ENCODE results near the gene MRFAP1L1. TPM values are rescaled to one million over a fixed set of nuclear protein-coding genes. Genes with fewer than 3 reads are reported as not detected.

The MRFAP1L1 gene
- total and polyA plus RNA-seq, 9 of the 15 experiments (the other 6 are each of a cell fraction or from before 2014, with no cell fraction given): 37.6 to 111 (median 83.8) TPM

DNA sequence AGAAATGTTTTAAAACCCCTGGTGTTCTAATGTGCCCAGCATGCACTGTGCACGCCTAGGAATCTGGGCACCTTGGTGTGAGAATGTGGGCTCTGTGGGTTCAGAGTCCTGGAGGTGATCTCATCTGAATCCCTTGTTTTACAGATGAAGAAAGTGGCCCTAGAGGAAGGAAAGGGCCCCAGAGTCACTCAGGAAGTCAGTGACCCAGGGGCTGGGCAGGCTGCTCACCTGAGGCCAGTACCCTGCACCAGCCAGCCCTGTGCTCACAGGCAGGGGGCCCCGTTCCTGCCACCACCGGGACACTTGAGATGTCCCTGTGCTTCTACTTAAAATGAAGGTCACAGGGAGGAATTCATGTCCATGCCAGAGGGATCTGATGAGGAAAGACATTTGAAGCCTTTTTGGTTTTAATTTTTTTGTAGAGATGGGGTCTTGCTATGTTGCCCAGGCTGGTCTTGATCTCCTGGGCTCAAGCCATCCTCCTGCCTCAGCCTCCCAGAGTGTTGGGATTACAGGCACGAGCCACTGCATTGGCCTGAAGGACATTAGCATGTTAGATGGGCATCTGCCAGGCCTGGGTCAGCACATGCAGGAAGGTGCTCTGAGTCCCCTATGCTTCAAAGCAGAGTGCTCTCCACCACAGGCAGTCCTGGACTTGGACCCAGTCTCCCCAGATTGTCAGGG, 23.4 kb downstream of the MRFAP1L1 start:
- H3K9me3 ChIP-seq (replicated peaks; ENCODE audit: control insufficient read depth, insufficient read depth, low read depth, low read length): no peaks in the 10 kb centered on the region
- no peak overlapping the region for H3K4me2 ChIP-seq (ENCODE audit: insufficient read depth, low read length)
- no peaks in the 10 kb centered on the region for H3K79me2 ChIP-seq (ENCODE audit: control insufficient read depth, insufficient read depth, low read length)
- in situ Hi-C loops (cut with MboI): no loop called here
- FAIRE-seq (no peak), ATAC-seq (no peak), DNase-seq (ENCODE audit: extremely low read depth in 1 of 4, low spot score in 3 of 4) (no peak)
- H3K4me3 ChIP-seq: no peak overlapping the region
- no peak overlapping the region for H2AFZ ChIP-seq (ENCODE audit: low read depth, low read length)
- peak; percentile 93 for TF ChIP-seq ZNF121 (CRISPR knock-in tag; conservative IDR thresholded peaks at IDR 0.05)
- no peak for TF ChIP-seq MYC (IDR thresholded peaks at IDR 0.05; ENCODE audit: low read depth, low read length)
- TF ChIP-seq MYC (CRISPR knock-in tag; IDR thresholded peaks at IDR 0.05; ENCODE audit: borderline replicate concordance, low read depth): no peak
- no peaks in the 10 kb centered on the region for H3K9me1 ChIP-seq (ENCODE audit: control insufficient read depth, insufficient read depth, low read length)
- intact Hi-C loops (cut with micrococcal nuclease): no loop called here
- no peaks in the 10 kb centered on the region for H3K27me3 ChIP-seq (ENCODE audit: control insufficient read depth in 2 of 2, insufficient read depth in 2 of 2, low read length in 2 of 2)
- no peaks in the 10 kb centered on the region for H4K20me1 ChIP-seq (replicated peaks; ENCODE audit: control insufficient read depth, insufficient read depth, low read length)
- ChIA-PET CTCF (ENCODE audit: low intra/inter-chr PET ratio) (no interaction called here), POLR2A (interaction anchor here (0.6 to 4.8 kb wide), 2 partner anchors 10 to 322 kb away, joined by 3 to 25 read pairs; no protein-coding TSS in a partner anchor)
- whole genome bisulfite sequencing (ENCODE audit: insufficient coverage, low coverage, missing lambda C conversion rate): 28% methylated on average over 4 of the region's 4 CpGs
- H3K36me3 ChIP-seq (ENCODE audit: control insufficient read depth, insufficient read depth, low read length): no peaks in the 10 kb centered on the region
- no TSS peak for BruUV-seq (replicated peaks)
- H3K9ac ChIP-seq (ENCODE audit: insufficient read depth in 1 of 2, low read depth in 2 of 2, low read length in 2 of 2): no peak overlapping the region
- peaks cover 22 to 36% of the 10 kb centered on the region in 2 experiments for H3K4me1 ChIP-seq (replicated peaks in 1 of 2; ENCODE audit: control insufficient read depth in 2 of 2, insufficient read depth in 2 of 2, low read length in 2 of 2)
- H3K27ac ChIP-seq (ENCODE audit: extremely low read depth, low read depth, low read length): no peak overlapping the region

DNA sequence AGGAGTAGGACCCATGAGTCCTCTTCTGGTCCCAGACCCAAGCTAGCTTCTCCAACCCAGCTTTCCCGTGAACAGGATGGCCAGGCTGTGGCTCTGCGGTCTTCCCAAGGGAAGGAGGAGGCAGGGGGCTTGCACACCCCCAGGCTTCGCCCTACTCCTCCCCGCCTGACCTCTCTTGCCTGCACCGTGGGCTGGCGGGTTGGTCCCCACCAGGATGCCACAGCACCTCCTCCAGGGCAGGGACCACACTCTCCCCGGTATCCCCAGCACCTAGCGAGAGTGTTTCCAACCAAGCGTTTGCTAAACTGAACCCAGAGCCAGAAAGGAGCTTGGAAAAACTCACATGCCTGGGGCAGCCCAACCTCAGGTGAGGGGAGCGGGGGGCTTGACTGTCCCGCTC, 25.0 kb downstream of the MRFAP1L1 start:
- Histone ChIP-seq H3K27ac (ENCODE audit: extremely low read depth, low read depth, low read length) (no peak overlapping the region), H3K4me2 (ENCODE audit: insufficient read depth, low read length) (no peak overlapping the region), H2AFZ (ENCODE audit: low read depth, low read length) (no peak overlapping the region), H3K79me2 (ENCODE audit: control insufficient read depth, insufficient read depth, low read length) (no peaks in the 10 kb centered on the region; the same call in 2 of the 3 replicates), H3K9me1 (ENCODE audit: control insufficient read depth, insufficient read depth, low read length) (no peaks in the 10 kb centered on the region), H3K4me1 (replicated peaks in 1 of 2; ENCODE audit: control insufficient read depth in 2 of 2, insufficient read depth in 2 of 2, low read length in 2 of 2) (peaks cover 19 to 38% of the 10 kb centered on the region in 2 experiments), H3K4me3 (no peak overlapping the region), H3K9me3 (replicated peaks; ENCODE audit: control insufficient read depth, insufficient read depth, low read depth, low read length) (no peaks in the 10 kb centered on the region), H4K20me1 (replicated peaks; ENCODE audit: control insufficient read depth, insufficient read depth, low read length) (no peaks in the 10 kb centered on the region; the same call in 1 of the 2 replicates), H3K27me3 (ENCODE audit: control insufficient read depth in 2 of 2, insufficient read depth in 2 of 2, low read length in 2 of 2) (no peaks in the 10 kb centered on the region), H3K9ac (ENCODE audit: insufficient read depth in 1 of 2, low read depth in 2 of 2, low read length in 2 of 2) (no peak overlapping the region; a peak in 1 of 4 replicates), H3K36me3 (ENCODE audit: control insufficient read depth, insufficient read depth, low read length) (no peaks in the 10 kb centered on the region)
- ChIA-PET POLR2A (interaction anchor here (0.6 to 3.3 kb wide), 5 partner anchors 9 to 373 kb away, joined by 3 to 38 read pairs (median 3); partner anchors contain the start of gene S100P), CTCF (ENCODE audit: low intra/inter-chr PET ratio) (no interaction called here)
- in situ Hi-C loops (cut with MboI) (no loop called here), intact Hi-C loops (cut with micrococcal nuclease) (loop anchor here (5.0 kb wide), 1 partner anchor 112 kb away; no protein-coding TSS in a partner anchor)
- no TSS peak for BruUV-seq (replicated peaks)
- FAIRE-seq (no peak), ATAC-seq (no peak), DNase-seq (ENCODE audit: extremely low read depth in 1 of 4, low spot score in 3 of 4) (no peak)
- WGBS (ENCODE audit: insufficient coverage, low coverage, missing lambda C conversion rate): 56% methylated on average over 9 of the region's 11 CpGs
- TF ChIP-seq ZNF445 (CRISPR knock-in tag; IDR thresholded peaks at IDR 0.05; ENCODE audit: low read depth) (no peak), TAL1 (IDR thresholded peaks at IDR 0.05) (no peak), POU5F1 (IDR thresholded peaks at IDR 0.05; ENCODE audit: borderline replicate concordance, low read depth, low read length, partially characterized antibody) (no peak), BDP1 (IDR thresholded peaks at IDR 0.05; ENCODE audit: insufficient read depth, insufficient read length) (no peak), GTF2E2 (tag; IDR thresholded peaks at IDR 0.05) (no peak), MEIS2 (IDR thresholded peaks at IDR 0.05; ENCODE audit: partially characterized antibody) (no peak), NUFIP1 (IDR thresholded peaks at IDR 0.05; ENCODE audit: partially characterized antibody) (no peak), SRSF3 (IDR thresholded peaks at IDR 0.05; ENCODE audit: insufficient read depth, low read length) (no peak), XRCC4 (IDR thresholded peaks at IDR 0.05; ENCODE audit: extremely low read depth, insufficient read depth, insufficient read length) (no peak), PCBP2 (IDR thresholded peaks at IDR 0.05; ENCODE audit: low read depth, low read length, poor library complexity, severe bottlenecking) (no peak)
- TF ChIP-seq, protein P1, sequence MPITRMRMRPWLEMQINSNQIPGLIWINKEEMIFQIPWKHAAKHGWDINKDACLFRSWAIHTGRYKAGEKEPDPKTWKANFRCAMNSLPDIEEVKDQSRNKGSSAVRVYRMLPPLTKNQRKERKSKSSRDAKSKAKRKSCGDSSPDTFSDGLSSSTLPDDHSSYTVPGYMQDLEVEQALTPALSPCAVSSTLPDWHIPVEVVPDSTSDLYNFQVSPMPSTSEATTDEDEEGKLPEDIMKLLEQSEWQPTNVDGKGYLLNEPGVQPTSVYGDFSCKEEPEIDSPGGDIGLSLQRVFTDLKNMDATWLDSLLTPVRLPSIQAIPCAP (CRISPR knock-in tag; IDR thresholded peaks at IDR 0.05; ENCODE audit: borderline replicate concordance): no peak
